ENCODE results near the gene URB2. TPM values are rescaled to one million over a fixed set of nuclear protein-coding genes. Genes with fewer than 3 reads are reported as not detected.

The URB2 gene
- total RNA-seq, 4 donors from 2014 or later, result 8.5 to 60.2 (median 17.1) TPM

DNA sequence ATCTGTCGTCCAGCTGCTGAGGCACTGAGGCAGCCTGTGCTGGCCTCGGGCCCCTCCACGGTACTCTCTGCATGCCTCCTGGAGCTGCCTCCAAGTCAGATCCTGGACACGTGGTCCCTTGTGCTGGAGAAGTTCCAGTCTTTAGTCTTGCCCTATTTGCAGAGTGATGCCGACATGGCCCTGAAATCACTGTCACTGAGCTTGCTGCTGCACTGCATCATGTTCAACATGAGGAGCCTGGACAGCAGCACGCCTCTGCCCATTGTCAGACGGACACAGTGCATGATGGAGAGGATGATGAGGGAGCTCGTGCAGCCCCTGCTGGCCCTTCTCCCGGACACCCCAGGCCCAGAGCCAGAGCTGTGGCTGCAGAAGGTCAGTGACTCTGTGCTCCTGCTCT, 10.0 kb downstream of the URB2 start:
- no peak for ATAC-seq (ENCODE audit: low FRiP score)
- TF ChIP-seq, protein P1, sequence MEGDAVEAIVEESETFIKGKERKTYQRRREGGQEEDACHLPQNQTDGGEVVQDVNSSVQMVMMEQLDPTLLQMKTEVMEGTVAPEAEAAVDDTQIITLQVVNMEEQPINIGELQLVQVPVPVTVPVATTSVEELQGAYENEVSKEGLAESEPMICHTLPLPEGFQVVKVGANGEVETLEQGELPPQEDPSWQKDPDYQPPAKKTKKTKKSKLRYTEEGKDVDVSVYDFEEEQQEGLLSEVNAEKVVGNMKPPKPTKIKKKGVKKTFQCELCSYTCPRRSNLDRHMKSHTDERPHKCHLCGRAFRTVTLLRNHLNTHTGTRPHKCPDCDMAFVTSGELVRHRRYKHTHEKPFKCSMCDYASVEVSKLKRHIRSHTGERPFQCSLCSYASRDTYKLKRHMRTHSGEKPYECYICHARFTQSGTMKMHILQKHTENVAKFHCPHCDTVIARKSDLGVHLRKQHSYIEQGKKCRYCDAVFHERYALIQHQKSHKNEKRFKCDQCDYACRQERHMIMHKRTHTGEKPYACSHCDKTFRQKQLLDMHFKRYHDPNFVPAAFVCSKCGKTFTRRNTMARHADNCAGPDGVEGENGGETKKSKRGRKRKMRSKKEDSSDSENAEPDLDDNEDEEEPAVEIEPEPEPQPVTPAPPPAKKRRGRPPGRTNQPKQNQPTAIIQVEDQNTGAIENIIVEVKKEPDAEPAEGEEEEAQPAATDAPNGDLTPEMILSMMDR (IDR thresholded peaks at IDR 0.05), result no peak
- DNase-seq (ENCODE audit: low spot score), result no peak

DNA sequence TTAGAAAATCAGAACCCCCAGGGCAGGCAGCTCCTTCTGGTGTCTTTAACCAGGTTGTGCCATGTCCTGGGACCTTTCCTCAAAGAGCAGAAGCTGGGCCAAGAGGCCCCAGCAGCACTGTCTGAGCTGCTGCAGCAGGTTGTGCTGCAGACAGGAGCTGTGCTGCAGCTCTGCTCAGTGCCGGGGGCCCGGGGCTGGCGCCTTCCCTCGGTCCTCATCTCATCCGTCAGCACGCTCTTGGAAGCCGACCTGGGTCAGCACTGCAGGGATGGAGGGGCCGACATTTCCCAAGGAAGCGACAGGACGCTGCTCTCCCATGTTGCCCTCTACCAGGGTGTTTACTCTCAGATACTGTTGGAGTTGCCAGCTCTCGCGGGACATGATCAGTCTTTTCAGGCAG, 11.7 kb downstream of the URB2 start:
- TF ChIP-seq, protein P1 (IDR thresholded peaks at IDR 0.05), result no peak
- ATAC-seq (ENCODE audit: low FRiP score), result no peak

DNA sequence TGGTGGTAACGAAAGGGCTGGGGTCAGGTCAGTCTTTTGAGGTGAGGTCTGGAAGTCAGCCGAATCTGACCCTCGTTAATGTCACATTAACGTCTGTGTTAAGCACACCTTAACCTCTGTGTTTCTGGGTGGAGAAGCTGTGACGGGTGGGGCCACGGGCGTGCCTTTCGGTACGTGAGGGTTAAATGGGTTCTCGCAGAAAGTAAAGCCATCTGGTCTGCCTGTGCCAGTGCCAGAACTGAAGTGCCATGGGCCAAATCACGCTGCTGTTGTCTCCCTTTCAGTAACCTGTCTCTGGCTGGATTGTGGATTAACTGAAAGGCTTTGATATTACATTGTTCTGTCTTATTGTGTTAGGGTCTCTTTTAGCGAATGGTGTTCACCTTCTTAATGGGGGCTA, 14.4 kb downstream of the URB2 start:
- ATAC-seq (ENCODE audit: low FRiP score), result no peak
- no peak for DNase-seq (ENCODE audit: low spot score)
- TF ChIP-seq, protein P1 (IDR thresholded peaks at IDR 0.05), result no peak

More for the DNA sequence above, 11.7 kb downstream of the URB2 start:
- DNase-seq (ENCODE audit: low spot score), result no peak

DNA sequence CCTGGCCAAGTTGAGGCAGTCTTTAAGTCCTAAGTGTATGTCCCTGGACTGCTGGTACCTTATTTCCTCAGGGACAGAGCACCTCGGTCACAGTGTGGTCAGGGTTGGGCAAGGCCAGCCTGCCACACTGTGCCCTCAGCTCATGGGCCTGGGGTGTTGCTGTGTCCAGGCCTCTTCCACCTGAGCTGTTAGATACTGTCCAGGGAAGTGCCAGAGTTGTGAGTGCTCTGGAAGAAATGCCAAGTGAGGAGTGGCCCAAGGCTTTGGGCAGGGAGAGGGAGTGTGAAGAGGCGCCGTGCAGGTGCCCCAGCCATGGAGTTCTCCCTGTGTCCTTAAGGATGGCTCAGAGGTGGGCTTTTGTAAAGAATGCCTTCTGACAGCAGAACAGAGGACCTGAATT, 15.3 kb downstream of the URB2 start:
- TF ChIP-seq, protein P1 (IDR thresholded peaks at IDR 0.05), result no peak
- peak; percentile 20 for ATAC-seq (ENCODE audit: low FRiP score)
- DNase-seq (ENCODE audit: low spot score), result no peak

DNA sequence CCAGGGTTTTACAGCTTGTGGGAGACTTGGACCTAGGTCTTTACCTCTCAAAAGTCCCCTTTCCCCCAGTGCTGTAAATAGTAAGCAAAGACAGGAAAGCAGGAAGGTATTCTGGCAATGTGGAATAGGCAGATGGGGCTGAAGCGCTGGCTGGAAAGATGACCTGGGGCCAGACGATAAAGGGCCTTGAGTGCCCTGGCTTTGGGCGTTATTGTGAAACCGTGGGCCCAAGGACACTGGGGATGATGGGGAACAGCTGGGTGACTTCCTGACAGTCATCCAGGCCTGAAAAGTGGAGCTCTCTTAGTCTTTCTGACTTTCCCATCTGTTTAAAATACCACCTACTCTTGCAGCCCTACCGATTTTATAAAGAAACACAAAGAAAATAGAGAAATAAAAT, 16.3 kb downstream of the URB2 start:
- TF ChIP-seq, protein P1 (IDR thresholded peaks at IDR 0.05), result no peak
- DNase-seq (ENCODE audit: low spot score) (no peak), ATAC-seq (ENCODE audit: low FRiP score) (no peak)

DNA sequence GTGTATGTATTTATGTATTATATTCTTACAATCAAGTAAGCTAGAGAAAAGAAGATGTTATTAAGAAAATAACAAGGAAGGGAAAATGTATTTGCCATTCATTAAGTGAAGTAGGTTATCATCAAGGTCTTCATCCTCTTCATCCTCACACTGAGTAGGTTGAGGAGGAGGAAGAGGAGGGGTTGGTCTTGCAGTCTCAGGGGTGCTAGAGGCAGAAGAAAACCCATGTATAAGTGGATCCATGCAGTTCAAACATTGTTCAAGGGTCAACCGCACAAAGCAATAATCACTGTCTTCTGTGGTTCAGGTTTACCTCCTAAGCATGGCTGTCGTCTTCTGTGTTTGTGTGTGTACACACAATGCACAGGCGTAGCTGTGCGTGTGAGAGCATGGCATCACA, 16.9 kb downstream of the URB2 start:
- ATAC-seq (ENCODE audit: low FRiP score), result no peak
- no peak for DNase-seq (ENCODE audit: low spot score)
- TF ChIP-seq, protein P1 (IDR thresholded peaks at IDR 0.05), result no peak

DNA sequence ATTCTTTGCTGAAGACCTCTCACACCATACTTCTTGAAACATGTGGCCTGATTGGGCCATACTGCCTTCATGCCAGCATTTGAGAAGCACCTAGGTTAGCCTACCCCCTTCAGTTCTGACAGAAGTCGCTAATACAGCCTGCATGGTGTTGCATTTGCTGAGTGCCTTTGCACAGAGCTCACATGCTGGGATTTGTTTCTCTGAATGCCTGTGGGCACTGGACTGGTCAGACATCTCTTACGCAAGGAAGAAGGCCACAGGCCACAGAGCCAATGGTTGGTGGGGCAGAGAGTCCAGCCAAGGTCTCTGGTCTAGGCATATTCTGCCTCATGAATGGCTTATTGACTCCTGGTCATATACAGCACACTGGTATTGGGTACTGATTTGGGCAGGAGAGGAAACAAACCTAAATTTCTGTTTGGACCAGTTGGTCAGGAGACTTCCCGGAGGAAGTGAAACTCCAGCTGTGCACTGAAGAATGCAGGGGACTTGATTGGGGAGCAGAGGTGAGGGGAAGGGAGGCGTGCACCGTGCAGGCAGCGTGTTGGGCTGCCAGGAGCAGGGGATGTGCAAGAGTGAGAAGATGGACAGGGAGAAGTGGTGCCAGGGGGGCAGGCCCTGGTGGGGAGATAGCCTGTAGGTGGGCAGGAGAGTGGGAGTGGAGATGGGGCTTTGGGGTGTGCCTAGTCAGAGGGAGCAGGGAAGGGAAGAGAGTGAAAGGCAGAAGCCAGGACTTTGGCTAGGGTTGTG, 18.1 kb downstream of the URB2 start:
- ATAC-seq (ENCODE audit: low FRiP score) (no peak), DNase-seq (ENCODE audit: low spot score) (no peak)
- TF ChIP-seq, protein P1 (IDR thresholded peaks at IDR 0.05), result no peak

Measured in omental fat pad (tissue), 4 donors.